Raji (cell line): ENCODE measurements around the gene SPATC1L.

Experiments used
- POLR2A ChIP-seq: IDR thresholded peaks from 2 replicates; pipeline ENCODE4 v1.6.1; 2011; ENCODE audit warnings: low read depth, low read length, control low read depth; ENCODE audit not compliant: insufficient read depth

SPATC1L gene

GRCh38 chr21:46160907-46161632, 23.2 kb downstream of the SPATC1L start:
- TF ChIP-seq POLR2A: no peak

GRCh38 chr21:46160657-46160906, 23.7 kb downstream of the SPATC1L start:
- no peak for TF ChIP-seq POLR2A

GRCh38 chr21:46159841-46160656, 24.2 kb downstream of the SPATC1L start:
- TF ChIP-seq POLR2A: no peak

GRCh38 chr21:46159390-46159789, 24.9 kb downstream of the SPATC1L start:
- no peak for TF ChIP-seq POLR2A

- no peak for TF ChIP-seq POLR2A
Observed at GRCh38 chr21:46158666-46159300, 25.5 kb downstream of the SPATC1L start.

GRCh38 chr21:46157987-46158451, 26.2 kb downstream of the SPATC1L start:
- TF ChIP-seq POLR2A: no peak

- TF ChIP-seq POLR2A: no peak
Observed at GRCh38 chr21:46157396-46157986, 26.8 kb downstream of the SPATC1L start.

GRCh38 chr21:46156678-46157077, 27.6 kb downstream of the SPATC1L start:
- TF ChIP-seq POLR2A: no peak

GRCh38 chr21:46156378-46156645, 27.9 kb downstream of the SPATC1L start:
- TF ChIP-seq POLR2A: no peak

GRCh38 chr21:46155514-46156377, 28.5 kb downstream of the SPATC1L start, which contains the start of gene FTCD:
FTCD (minus strand) TSS chr21:46155579; CDS start chr21:46155523, 56 bp downstream.
- no peak for TF ChIP-seq POLR2A

- no peak for TF ChIP-seq POLR2A
Observed at GRCh38 chr21:46154955-46155513, 29.2 kb downstream of the SPATC1L start.

GRCh38 chr21:46154155-46154954, 29.9 kb downstream of the SPATC1L start:
- TF ChIP-seq POLR2A: no peak

GRCh38 chr21:46153247-46154154, 30.8 kb downstream of the SPATC1L start:
- TF ChIP-seq POLR2A: no peak
